Fibroblast of lung (primary cell): Measurements from ENCODE around the gene HAPLN2. TPM values are rescaled to one million over a fixed set of nuclear protein-coding genes. Genes with fewer than 3 reads are reported as not detected.

ENCODE experiments used
- DNase-seq, 2 donors: peaks; one replicate each; pipeline versions ENCODE4 v3.0.0 to v3.0.0-alpha.2; 2010; ENCODE audit warnings: low read depth in 2 of 2
- H2AFZ ChIP-seq: 2 replicates; pipeline ENCODE4 v1.5.1; 2012; ENCODE audit warnings: low read length, control low read depth, inconsistent platforms
- H3K27ac ChIP-seq: 2 replicates; pipeline ENCODE4 v1.5.1; 2011; ENCODE audit warnings: low read length, control low read depth; ENCODE audit not compliant: insufficient read depth
- H3K27me3 ChIP-seq: 2 replicates; pipeline ENCODE4 v1.5.1; 2011; ENCODE audit warnings: mild to moderate bottlenecking, low read length; ENCODE audit not compliant: control insufficient read depth, insufficient read depth
- H3K36me3 ChIP-seq: 2 replicates; pipeline ENCODE4 v1.5.1; 2011; ENCODE audit warnings: low read length; ENCODE audit not compliant: control insufficient read depth, insufficient read depth
- H3K4me1 ChIP-seq: 2 replicates; pipeline ENCODE4 v1.5.1; 2011; ENCODE audit warnings: low read length; ENCODE audit not compliant: control insufficient read depth, insufficient read depth; ENCODE audit errors: extremely low read depth
- H3K4me2 ChIP-seq: 2 replicates; pipeline ENCODE4 v1.5.1; 2011; ENCODE audit warnings: low read length, control low read depth; ENCODE audit not compliant: insufficient read depth; ENCODE audit errors: extremely low read depth
- H3K4me3 ChIP-seq, 4 experiments: fragments of 200-600 bp in 1 of 4; sonication (generic) in 1 of 4; replicated peaks in 1 of 4; 2 replicates each; pipeline ENCODE4 v1.5.1; 2011 to 2016; ENCODE audit warnings: low read length in 4 of 4, low read depth in 3 of 4, mild to moderate bottlenecking in 3 of 4, control low read depth in 2 of 4, inconsistent platforms in 1 of 4, mixed read lengths in 1 of 4; ENCODE audit not compliant: insufficient read depth in 1 of 4; ENCODE audit errors: control extremely low read depth in 1 of 4
- H3K79me2 ChIP-seq: 2 replicates; pipeline ENCODE4 v1.5.1; 2012; ENCODE audit warnings: mild to moderate bottlenecking, low read length, inconsistent platforms; ENCODE audit not compliant: control insufficient read depth, insufficient read depth
- H3K9ac ChIP-seq: 2 replicates; pipeline ENCODE4 v1.5.1; 2011; ENCODE audit warnings: mild to moderate bottlenecking, low read length, control low read depth; ENCODE audit not compliant: insufficient read depth
- H3K9me3 ChIP-seq: 2 replicates; pipeline ENCODE4 v1.5.1; 2012; ENCODE audit warnings: low read depth, low read length; ENCODE audit not compliant: control insufficient read depth, insufficient read depth
- H4K20me1 ChIP-seq: 2 replicates; pipeline ENCODE4 v1.5.1; 2011; ENCODE audit warnings: low read length; ENCODE audit not compliant: control insufficient read depth, insufficient read depth; ENCODE audit errors: extremely low read depth
- EZH2 ChIP-seq: IDR thresholded peaks from 2 replicates; pipeline ENCODE4 v1.5.1; 2012; ENCODE audit warnings: low read length, control low read depth, mild to moderate bottlenecking; ENCODE audit errors: missing control alignments
- polyA plus RNA-seq, 2 donors: library from polyadenylated mRNA; depleted of rRNA in 1 of 2; stranded (reverse) in 1 of 2; unstranded in 1 of 2; fragments of >200 nt; gene quantifications; 2 replicates each; pipeline ENCODE4 v1.2.1, GENCODE V29; 2011 to 2012; ENCODE audit warnings: missing spikeins in 1 of 2
- total RNA-seq: library from RNA; depleted of rRNA; stranded (reverse); fragments of >200 nt; gene quantifications from 2 replicates; pipeline ENCODE4 v1.2.1, GENCODE V29; 2014
- TF ChIP-seq, protein P1 (sequence below), 2 donors: IDR thresholded peaks in 1 of 2; conservative IDR thresholded peaks in 1 of 2; 1 replicate in 1 of 2; 2 replicates in 1 of 2; pipeline ENCODE4 v1.5.1; 2011 to 2012; ENCODE audit warnings: low read length in 2 of 2, control low read depth in 1 of 2, inconsistent platforms in 1 of 2, low read depth in 1 of 2, mild to moderate bottlenecking in 1 of 2

HAPLN2 gene
- total and polyA plus RNA-seq, 2 donors (not counting 1 experiment from before 2014, with no cell fraction given), result not detected

DNA sequence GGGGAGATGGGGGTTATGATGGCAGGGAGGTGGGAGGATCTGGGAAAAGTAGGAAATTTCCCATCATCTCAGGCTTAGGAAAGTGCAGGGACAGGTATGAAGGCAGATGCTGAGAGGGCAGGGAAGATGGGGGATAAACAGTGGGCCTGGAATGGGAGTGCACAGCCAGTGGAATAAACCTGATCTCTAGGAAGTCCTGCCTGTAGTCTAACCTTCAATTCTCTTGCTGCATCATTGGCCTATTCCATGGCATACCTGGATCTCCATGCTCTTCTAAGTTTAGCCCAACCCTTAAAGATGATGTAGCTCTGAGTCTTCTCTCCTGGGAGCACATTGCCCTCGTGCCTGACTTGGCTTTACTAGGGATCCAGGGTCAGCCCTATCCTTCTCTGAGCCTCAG is 25.4 kb downstream of the HAPLN2 start:
- Histone ChIP-seq H3K9me3 (no peaks in the 10 kb centered on the region), H3K36me3 (no peaks in the 10 kb centered on the region), H3K27ac (no peak overlapping the region), H3K4me3 (no peak overlapping the region), H3K4me2 (no peak overlapping the region), H2AFZ (no peak overlapping the region), H3K79me2 (no peaks in the 10 kb centered on the region), H3K4me1 (no peaks in the 10 kb centered on the region), H4K20me1 (no peaks in the 10 kb centered on the region), H3K27me3 (peaks cover 90% of the 10 kb centered on the region), H3K9ac (no peak overlapping the region)
- no peak for TF ChIP-seq EZH2
- TF ChIP-seq, protein P1, sequence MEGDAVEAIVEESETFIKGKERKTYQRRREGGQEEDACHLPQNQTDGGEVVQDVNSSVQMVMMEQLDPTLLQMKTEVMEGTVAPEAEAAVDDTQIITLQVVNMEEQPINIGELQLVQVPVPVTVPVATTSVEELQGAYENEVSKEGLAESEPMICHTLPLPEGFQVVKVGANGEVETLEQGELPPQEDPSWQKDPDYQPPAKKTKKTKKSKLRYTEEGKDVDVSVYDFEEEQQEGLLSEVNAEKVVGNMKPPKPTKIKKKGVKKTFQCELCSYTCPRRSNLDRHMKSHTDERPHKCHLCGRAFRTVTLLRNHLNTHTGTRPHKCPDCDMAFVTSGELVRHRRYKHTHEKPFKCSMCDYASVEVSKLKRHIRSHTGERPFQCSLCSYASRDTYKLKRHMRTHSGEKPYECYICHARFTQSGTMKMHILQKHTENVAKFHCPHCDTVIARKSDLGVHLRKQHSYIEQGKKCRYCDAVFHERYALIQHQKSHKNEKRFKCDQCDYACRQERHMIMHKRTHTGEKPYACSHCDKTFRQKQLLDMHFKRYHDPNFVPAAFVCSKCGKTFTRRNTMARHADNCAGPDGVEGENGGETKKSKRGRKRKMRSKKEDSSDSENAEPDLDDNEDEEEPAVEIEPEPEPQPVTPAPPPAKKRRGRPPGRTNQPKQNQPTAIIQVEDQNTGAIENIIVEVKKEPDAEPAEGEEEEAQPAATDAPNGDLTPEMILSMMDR (conservative IDR thresholded peaks at IDR 0.05 in 1 of 2, IDR thresholded peaks at IDR 0.05 in 1 of 2; ENCODE audit: low read depth in 1 of 2, low read length in 2 of 2), result no peak
- no peak for DNase-seq

- Histone ChIP-seq H3K9me3 (no peaks in the 10 kb centered on the region), H3K27me3 (peaks cover 85% of the 10 kb centered on the region), H3K4me2 (no peak overlapping the region), H3K27ac (no peak overlapping the region), H3K4me1 (no peaks in the 10 kb centered on the region), H4K20me1 (no peaks in the 10 kb centered on the region), H3K79me2 (no peaks in the 10 kb centered on the region), H3K36me3 (no peaks in the 10 kb centered on the region), H3K9ac (no peak overlapping the region), H3K4me3 (no peak overlapping the region), H2AFZ (no peak overlapping the region)
- TF ChIP-seq, protein P1 (conservative IDR thresholded peaks at IDR 0.05 in 1 of 2, IDR thresholded peaks at IDR 0.05 in 1 of 2; ENCODE audit: low read depth in 1 of 2, low read length in 2 of 2), result no peak
- TF ChIP-seq EZH2, result no peak
- no peak for DNase-seq
These were observed 25.8 kb downstream of the HAPLN2 start for GRCh38 chr1:156645056-156645455.

- DNase-seq, result no peak
- no peaks in the 10 kb centered on the region for H3K9me3 ChIP-seq
- TF ChIP-seq EZH2, result no peak
- TF ChIP-seq, protein P1 (conservative IDR thresholded peaks at IDR 0.05 in 1 of 2, IDR thresholded peaks at IDR 0.05 in 1 of 2; ENCODE audit: low read depth in 1 of 2, low read length in 2 of 2), result no peak
- H2AFZ ChIP-seq, result no peak overlapping the region
- peaks cover 82% of the 10 kb centered on the region for H3K27me3 ChIP-seq
- H3K4me1 ChIP-seq, result no peaks in the 10 kb centered on the region
- H3K27ac ChIP-seq, result no peak overlapping the region
- no peaks in the 10 kb centered on the region for H4K20me1 ChIP-seq
- no peak overlapping the region for H3K4me3 ChIP-seq
- H3K36me3 ChIP-seq, result no peaks in the 10 kb centered on the region
- no peak overlapping the region for H3K9ac ChIP-seq
- H3K79me2 ChIP-seq, result no peaks in the 10 kb centered on the region
- no peak overlapping the region for H3K4me2 ChIP-seq
These were observed 26.5 kb downstream of the HAPLN2 start for GRCh38 chr1:156645666-156646065.
